Thoracic aorta (tissue), 2 donors: ENCODE results near the gene CT47C1. TPM values are rescaled to one million over a fixed set of nuclear protein-coding genes. Genes with fewer than 3 reads are reported as not detected.

Source experiments
- ATAC-seq: fragments of 150-250 bp; one replicate; pipeline ENCODE4 v1.8.0; 2017; ENCODE audit warnings: low read depth; ENCODE audit not compliant: insufficient number of reproducible peaks, low FRiP score
- DNase-seq: peaks from one replicate; pipeline ENCODE4 v3.0.0-alpha.2; 2020; ENCODE audit warnings: low spot score
- H3K27ac ChIP-seq, 2 donors: fragments of 200-600 bp; sonication (generic); 1 replicate in 1 of 2; 2 replicates in 1 of 2; pipeline ENCODE4 v1.5.1; 2016; ENCODE audit warnings: mild to moderate bottlenecking in 2 of 2, moderate library complexity in 2 of 2
- H3K27me3 ChIP-seq: fragments of 200-600 bp; sonication (generic); replicated peaks from 2 replicates; pipeline ENCODE4 v1.6.0; 2016; ENCODE audit warnings: mild to moderate bottlenecking; ENCODE audit not compliant: insufficient read depth
- H3K36me3 ChIP-seq: fragments of 200-600 bp; sonication (generic); one replicate; pipeline ENCODE4 v1.5.1; 2016
- H3K4me1 ChIP-seq, 2 donors: fragments of 200-600 bp; sonication (generic); 1 replicate in 1 of 2; 2 replicates in 1 of 2; pipeline versions ENCODE4 v1.5.1 to v1.6.0; 2016; ENCODE audit warnings: low read depth in 2 of 2, mild to moderate bottlenecking in 1 of 2; ENCODE audit not compliant: control insufficient read depth in 1 of 2
- H3K4me3 ChIP-seq: fragments of 200-600 bp; sonication (generic); 2 replicates; pipeline ENCODE4 v1.5.1; 2016; ENCODE audit warnings: mild to moderate bottlenecking
- H3K9me3 ChIP-seq: fragments of 200-600 bp; sonication (generic); 2 replicates; pipeline ENCODE4 v1.5.1; 2016
- total RNA-seq, 2 donors: library from RNA; depleted of rRNA; stranded (reverse); fragments of >200 nt; gene quantifications; one replicate each; pipeline versions ENCODE4 v1.1.0 to v1.2.3, GENCODE V29; 2016
- TF ChIP-seq, protein P1 (sequence below): fragments of 200-600 bp; sonication (generic); IDR thresholded peaks from one replicate; pipeline ENCODE4 v1.5.1; 2019; ENCODE audit warnings: antibody characterized with exemption

Gene CT47C1
- total RNA-seq, 2 donors from 2014 or later = not detected

DNA sequence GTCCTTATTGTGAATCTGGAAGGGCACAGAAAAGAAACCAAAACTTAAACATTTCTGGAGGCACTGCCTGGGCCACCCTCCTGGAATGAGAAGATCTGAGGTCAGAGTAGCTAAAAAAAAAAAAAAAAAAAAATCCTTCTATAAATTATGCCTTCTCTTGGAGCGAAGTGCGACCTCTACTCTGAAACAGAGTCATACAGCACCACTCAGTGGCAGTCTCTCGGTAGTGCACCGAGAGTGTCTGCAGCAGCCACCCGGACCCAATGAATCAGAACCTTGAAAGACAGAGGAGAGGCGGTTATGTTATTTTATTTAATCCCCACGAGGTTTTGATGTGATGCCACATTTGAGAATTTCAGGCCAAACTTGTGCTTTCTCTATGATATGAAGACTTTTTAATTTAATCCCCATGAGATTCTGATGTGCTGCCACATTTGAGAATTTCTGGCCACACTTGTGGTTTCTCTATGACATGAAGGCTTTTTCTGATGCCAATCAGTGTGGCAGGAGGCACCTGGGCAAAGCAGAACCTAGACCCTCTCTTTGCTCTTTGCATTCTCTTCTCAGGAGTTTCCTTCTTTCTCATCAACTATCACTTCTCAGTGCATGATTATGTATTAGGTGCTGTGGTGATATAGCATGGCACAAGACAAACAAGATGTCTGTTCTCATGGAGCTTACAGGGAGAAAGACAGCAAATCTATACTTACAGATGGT is 5.6 kb upstream of the CT47C1 start:
- DNase-seq (peak; percentile 11), ATAC-seq (no peak)
- no peak overlapping the region for H3K27ac ChIP-seq
- H3K4me3 ChIP-seq = no peak overlapping the region
- no peaks in the 10 kb centered on the region for H3K27me3 ChIP-seq
- no peaks in the 10 kb centered on the region for H3K36me3 ChIP-seq
- H3K9me3 ChIP-seq = no peaks in the 10 kb centered on the region
- H3K4me1 ChIP-seq = no peaks in the 10 kb centered on the region
- TF ChIP-seq, protein P1, sequence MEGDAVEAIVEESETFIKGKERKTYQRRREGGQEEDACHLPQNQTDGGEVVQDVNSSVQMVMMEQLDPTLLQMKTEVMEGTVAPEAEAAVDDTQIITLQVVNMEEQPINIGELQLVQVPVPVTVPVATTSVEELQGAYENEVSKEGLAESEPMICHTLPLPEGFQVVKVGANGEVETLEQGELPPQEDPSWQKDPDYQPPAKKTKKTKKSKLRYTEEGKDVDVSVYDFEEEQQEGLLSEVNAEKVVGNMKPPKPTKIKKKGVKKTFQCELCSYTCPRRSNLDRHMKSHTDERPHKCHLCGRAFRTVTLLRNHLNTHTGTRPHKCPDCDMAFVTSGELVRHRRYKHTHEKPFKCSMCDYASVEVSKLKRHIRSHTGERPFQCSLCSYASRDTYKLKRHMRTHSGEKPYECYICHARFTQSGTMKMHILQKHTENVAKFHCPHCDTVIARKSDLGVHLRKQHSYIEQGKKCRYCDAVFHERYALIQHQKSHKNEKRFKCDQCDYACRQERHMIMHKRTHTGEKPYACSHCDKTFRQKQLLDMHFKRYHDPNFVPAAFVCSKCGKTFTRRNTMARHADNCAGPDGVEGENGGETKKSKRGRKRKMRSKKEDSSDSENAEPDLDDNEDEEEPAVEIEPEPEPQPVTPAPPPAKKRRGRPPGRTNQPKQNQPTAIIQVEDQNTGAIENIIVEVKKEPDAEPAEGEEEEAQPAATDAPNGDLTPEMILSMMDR = peak; percentile 55

GRCh38 chrX:119069128-119069527 is 3.7 kb upstream of the CT47C1 start:
- DNase-seq (no peak), ATAC-seq (no peak)
- Histone ChIP-seq H3K4me1 (no peaks in the 10 kb centered on the region), H3K9me3 (no peaks in the 10 kb centered on the region), H3K36me3 (no peaks in the 10 kb centered on the region), H3K4me3 (no peak overlapping the region), H3K27me3 (no peaks in the 10 kb centered on the region), H3K27ac (no peak overlapping the region)
- TF ChIP-seq, protein P1 = no peak

DNA sequence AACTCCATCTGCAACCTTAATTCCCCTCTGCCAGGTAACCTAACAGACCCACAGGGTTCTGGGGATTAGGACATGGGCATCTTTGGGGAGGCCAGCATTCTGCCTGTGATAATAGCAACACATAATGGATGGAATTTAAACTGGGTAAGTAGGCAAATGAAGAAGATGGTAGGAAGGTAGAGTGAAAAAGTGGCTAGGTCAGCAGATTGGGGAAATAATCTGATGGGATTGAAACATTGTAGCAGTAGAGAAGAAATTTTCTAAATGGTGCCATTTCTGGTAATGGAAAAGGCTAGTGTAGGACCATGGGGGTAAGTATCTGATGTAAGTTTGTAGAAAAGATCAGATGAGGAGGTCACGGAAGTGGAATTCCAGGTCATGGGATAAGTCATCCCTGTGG is 3.0 kb upstream of the CT47C1 start:
- H3K9me3 ChIP-seq = no peaks in the 10 kb centered on the region
- no peak overlapping the region for H3K4me3 ChIP-seq
- no peaks in the 10 kb centered on the region for H3K4me1 ChIP-seq
- DNase-seq = no peak
- H3K27ac ChIP-seq = no peak overlapping the region
- H3K36me3 ChIP-seq = no peaks in the 10 kb centered on the region
- H3K27me3 ChIP-seq = no peaks in the 10 kb centered on the region
- ATAC-seq = no peak
- TF ChIP-seq, protein P1 = no peak

- Histone ChIP-seq H3K36me3 (no peaks in the 10 kb centered on the region), H3K27ac (no peak overlapping the region), H3K4me1 (no peaks in the 10 kb centered on the region), H3K9me3 (no peaks in the 10 kb centered on the region), H3K4me3 (no peak overlapping the region), H3K27me3 (no peaks in the 10 kb centered on the region)
- no peak for ATAC-seq
- no peak for DNase-seq
- TF ChIP-seq, protein P1 = no peak
Observed at GRCh38 chrX:119071381-119071780, 1.4 kb upstream of the CT47C1 start.

- no peak for DNase-seq
- H3K27ac ChIP-seq = no peak overlapping the region
- H3K9me3 ChIP-seq = no peaks in the 10 kb centered on the region
- H3K4me3 ChIP-seq = no peak overlapping the region
- TF ChIP-seq, protein P1 = no peak
- no peak for ATAC-seq
- H3K36me3 ChIP-seq = no peaks in the 10 kb centered on the region
- H3K27me3 ChIP-seq = no peaks in the 10 kb centered on the region
- H3K4me1 ChIP-seq = no peaks in the 10 kb centered on the region
Observed at GRCh38 chrX:119073200-119073905, 560 bp downstream of the CT47C1 start.
